Keratinocyte (primary cell): ENCODE measurements around the gene ZC2HC1B. TPM values are rescaled to one million over a fixed set of nuclear protein-coding genes. Genes with fewer than 3 reads are reported as not detected.

ENCODE experiments used
- DNase-seq: peaks from one replicate; pipeline ENCODE4 v3.0.0-alpha.2; 2011; ENCODE audit warnings: low read depth, missing footprints, low spot score
- FAIRE-seq: peaks from 2 replicates; lab custom pipeline; 2011; peaks lifted over from hg19 to GRCh38; lab: Jason Lieb, UNC
- H2AFZ ChIP-seq: 2 replicates; pipeline ENCODE4 v1.6.0; 2012; ENCODE audit warnings: low read length, control low read depth, inconsistent platforms; ENCODE audit not compliant: control insufficient read depth
- H3K27ac ChIP-seq: 2 replicates; pipeline ENCODE4 v1.5.1; 2011; ENCODE audit warnings: low read length; ENCODE audit not compliant: control insufficient read depth, insufficient read depth
- H3K27me3 ChIP-seq: 3 replicates; pipeline ENCODE4 v1.6.0; 2011; ENCODE audit warnings: low read length; ENCODE audit not compliant: control insufficient read depth, insufficient read depth; ENCODE audit errors: extremely low read depth
- H3K36me3 ChIP-seq, 2 experiments: 2 replicates in 1 of 2; 3 replicates in 1 of 2; pipeline ENCODE4 v1.5.1; 2011; ENCODE audit warnings: low read length in 2 of 2, mild to moderate bottlenecking in 1 of 2; ENCODE audit not compliant: control insufficient read depth in 2 of 2, insufficient read depth in 2 of 2; ENCODE audit errors: extremely low read depth in 1 of 2
- H3K4me1 ChIP-seq: 3 replicates; pipeline ENCODE4 v1.5.1; 2011; ENCODE audit warnings: low read length; ENCODE audit not compliant: control insufficient read depth, insufficient read depth; ENCODE audit errors: extremely low read depth
- H3K4me2 ChIP-seq: 3 replicates; pipeline ENCODE4 v1.6.0; 2011; ENCODE audit warnings: low read depth, low read length; ENCODE audit not compliant: control insufficient read depth, insufficient read depth; ENCODE audit errors: extremely low read depth
- H3K4me3 ChIP-seq, 3 experiments: fragments of 200-600 bp in 1 of 3; sonication (generic) in 1 of 3; 2 replicates in 2 of 3; 3 replicates in 1 of 3; pipeline ENCODE4 v1.5.1; 2011 to 2016; ENCODE audit warnings: low read length in 3 of 3, mild to moderate bottlenecking in 3 of 3, control low read depth in 2 of 3, inconsistent platforms in 1 of 3, low read depth in 1 of 3, mixed read lengths in 1 of 3, mixed run types in 1 of 3, moderate library complexity in 1 of 3; ENCODE audit not compliant: control insufficient read depth in 2 of 3, insufficient read depth in 2 of 3; ENCODE audit errors: extremely low read depth in 1 of 3
- H3K79me2 ChIP-seq: 2 replicates; pipeline ENCODE4 v1.6.0; 2012; ENCODE audit warnings: low read length; ENCODE audit not compliant: control insufficient read depth, insufficient read depth
- H3K9ac ChIP-seq: 3 replicates; pipeline ENCODE4 v1.6.0; 2011; ENCODE audit warnings: low read length; ENCODE audit not compliant: control insufficient read depth, insufficient read depth; ENCODE audit errors: extremely low read depth
- H3K9me1 ChIP-seq: 3 replicates; pipeline ENCODE4 v1.6.0; 2011; ENCODE audit warnings: low read length; ENCODE audit not compliant: control insufficient read depth, insufficient read depth; ENCODE audit errors: extremely low read depth
- H3K9me3 ChIP-seq: 2 replicates; pipeline ENCODE4 v1.5.1; 2012; ENCODE audit warnings: low read depth, low read length; ENCODE audit not compliant: control insufficient read depth
- H4K20me1 ChIP-seq: 3 replicates; pipeline ENCODE4 v1.6.0; 2011; ENCODE audit warnings: low read length; ENCODE audit not compliant: control insufficient read depth, insufficient read depth; ENCODE audit errors: extremely low read depth
- CTCF ChIP-seq, 3 experiments: IDR thresholded peaks in 1 of 3; conservative IDR thresholded peaks in 1 of 3; optimal IDR thresholded peaks in 1 of 3; 2 replicates in 2 of 3; 3 replicates in 1 of 3; pipeline versions ENCODE3 to v1.5.1; 2011; ENCODE audit warnings: low read length in 3 of 3, mild to moderate bottlenecking in 3 of 3, moderate library complexity in 2 of 3, control low read depth in 1 of 3, inconsistent platforms in 1 of 3; ENCODE audit not compliant: insufficient read depth in 2 of 3; ENCODE audit errors: extremely low read depth in 1 of 3
- EZH2 ChIP-seq: IDR thresholded peaks from one replicate; pipeline ENCODE4 v1.6.1; 2012; ENCODE audit warnings: inconsistent platforms, mild to moderate bottlenecking, low read length, moderate library complexity
- dilution Hi-C: fragments of 300-500 bp; cut with MboI; formaldehyde crosslinking; loops from one replicate; pipeline ENCODE4 v1.7.0; 2020; ENCODE audit warnings: low sequenced_read_pairs; ENCODE audit not compliant: extremely low pct_ligation_motif_present
- polyA plus RNA-seq, 5 experiments: library from polyadenylated mRNA; depleted of rRNA in 3 of 5; stranded (reverse) in 3 of 5; stranded (forward) in 1 of 5; unstranded in 1 of 5; fragments of >200 nt; gene quantifications; 1 replicate in 1 of 5; 2 replicates in 3 of 5; 3 replicates in 1 of 5; pipeline versions ENCODE4 v1.2.1 to v1.2.3, GENCODE V29; 2011 to 2012; ENCODE audit warnings: missing spikeins in 2 of 5, low read depth in 1 of 5, low replicate concordance in 1 of 5

Gene ZC2HC1B
- polyA plus RNA-seq, 1 donor (not counting 4 experiments of a cell fraction or from before 2014, with no cell fraction given), result not detected

GRCh38 chr6:143821359-143821758 lies 42.9 kb upstream of the ZC2HC1B start:
- FAIRE-seq (no peak), DNase-seq (no peak)
- no peak overlapping the region for H3K9ac ChIP-seq
- H3K9me1 ChIP-seq, result no peaks in the 10 kb centered on the region
- peaks cover 12% of the 10 kb centered on the region for H3K4me1 ChIP-seq
- TF ChIP-seq EZH2 (no peak), CTCF (optimal IDR thresholded peaks at IDR 0.05 in 1 of 3, IDR thresholded peaks at IDR 0.05 in 1 of 3, conservative IDR thresholded peaks at IDR 0.05 in 1 of 3; ENCODE audit: extremely low read depth in 1 of 3, insufficient read depth in 2 of 3, low read length in 3 of 3) (no peak)
- no peak overlapping the region for H3K4me2 ChIP-seq
- H3K4me3 ChIP-seq, result no peak overlapping the region
- H2AFZ ChIP-seq, result no peak overlapping the region
- H4K20me1 ChIP-seq, result no peaks in the 10 kb centered on the region
- H3K27me3 ChIP-seq, result no peaks in the 10 kb centered on the region
- H3K36me3 ChIP-seq, result no peaks in the 10 kb centered on the region
- no peak overlapping the region for H3K27ac ChIP-seq
- H3K79me2 ChIP-seq, result no peaks in the 10 kb centered on the region
- dilution Hi-C loops, result no loop called here
- H3K9me3 ChIP-seq, result no peaks in the 10 kb centered on the region

- H2AFZ ChIP-seq, result no peak overlapping the region
- FAIRE-seq, result peak; percentile 32
Observed at GRCh38 chr6:143822584-143823024, 41.7 kb upstream of the ZC2HC1B start.

More at GRCh38 chr6:143822584-143823024, 41.7 kb upstream of the ZC2HC1B start:
- no peak for DNase-seq
- peak overlapping the region; percentile 30 for H3K4me2 ChIP-seq
- H3K27me3 ChIP-seq, result no peaks in the 10 kb centered on the region
- dilution Hi-C loops, result no loop called here
- peaks cover 12% of the 10 kb centered on the region for H3K4me1 ChIP-seq
- H3K4me3 ChIP-seq, result no peak overlapping the region
- no peak overlapping the region for H3K9ac ChIP-seq
- no peaks in the 10 kb centered on the region for H4K20me1 ChIP-seq
- H3K9me1 ChIP-seq, result no peaks in the 10 kb centered on the region
- no peaks in the 10 kb centered on the region for H3K79me2 ChIP-seq
- H3K9me3 ChIP-seq, result no peaks in the 10 kb centered on the region
- H3K27ac ChIP-seq, result no peak overlapping the region
- TF ChIP-seq CTCF (optimal IDR thresholded peaks at IDR 0.05 in 1 of 3, IDR thresholded peaks at IDR 0.05 in 1 of 3, conservative IDR thresholded peaks at IDR 0.05 in 1 of 3; ENCODE audit: extremely low read depth in 1 of 3, insufficient read depth in 2 of 3, low read length in 3 of 3), result no peak
- no peak for TF ChIP-seq EZH2
- no peaks in the 10 kb centered on the region for H3K36me3 ChIP-seq
